Dedifferentiated amniotic fluid mesenchymal stem cell (primary cell): ENCODE measurements around the gene DLG2.
"Not testable (repeated sequence)": the region's sequence is repeated elsewhere in the genome, so short reads cannot be mapped to it uniquely, and the experiment has no call there.

Experiments
- DNase-seq: peaks from one replicate; pipeline ENCODE4 v3.0.0-alpha.2; 2016; ENCODE audit errors: extremely low spot score

The DLG2 gene

GRCh38 chr11:85459304-85459703, 167.8 kb downstream of the DLG2 start:
- DNase-seq, result no peak

GRCh38 chr11:85444479-85444878, 182.7 kb downstream of the DLG2 start:
- no peak for DNase-seq

DNA sequence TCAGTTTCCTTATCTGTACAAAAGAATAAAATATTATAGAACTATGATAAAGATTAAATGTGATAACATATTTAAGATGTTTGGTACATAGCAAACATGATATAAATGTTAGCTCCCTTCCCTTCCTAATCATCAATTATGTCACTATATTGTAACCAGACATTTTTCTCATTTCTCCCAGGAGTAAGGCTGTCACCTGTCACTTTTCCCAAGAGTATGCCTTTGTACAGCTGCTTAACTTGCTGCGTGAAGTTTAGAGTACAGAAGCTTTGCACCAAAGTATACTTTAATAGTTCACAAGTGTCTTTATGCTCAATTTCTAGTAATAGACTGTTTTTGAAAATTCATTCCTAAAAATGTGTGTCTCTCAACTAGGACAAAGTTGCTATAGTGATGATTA, 186.9 kb downstream of the DLG2 start:
- DNase-seq, result no peak

DNA sequence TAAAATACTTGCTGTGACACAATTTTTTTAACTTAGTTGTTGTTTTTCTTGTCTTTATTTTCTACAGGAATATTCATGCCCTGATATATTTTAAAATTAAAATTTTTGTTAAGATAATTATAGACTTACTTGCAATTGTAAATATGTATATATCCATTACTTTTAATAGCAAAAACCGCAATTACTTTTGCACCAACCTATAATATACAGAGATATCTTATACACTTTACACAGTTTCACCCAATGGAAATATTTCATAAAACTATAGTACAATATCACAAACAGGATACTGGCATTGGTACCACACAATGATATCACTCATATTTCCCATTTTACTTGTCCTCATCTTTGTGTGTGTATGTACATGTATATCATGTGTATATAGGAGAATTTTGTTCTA, 188.8 kb downstream of the DLG2 start:
- DNase-seq, result no peak

DNA sequence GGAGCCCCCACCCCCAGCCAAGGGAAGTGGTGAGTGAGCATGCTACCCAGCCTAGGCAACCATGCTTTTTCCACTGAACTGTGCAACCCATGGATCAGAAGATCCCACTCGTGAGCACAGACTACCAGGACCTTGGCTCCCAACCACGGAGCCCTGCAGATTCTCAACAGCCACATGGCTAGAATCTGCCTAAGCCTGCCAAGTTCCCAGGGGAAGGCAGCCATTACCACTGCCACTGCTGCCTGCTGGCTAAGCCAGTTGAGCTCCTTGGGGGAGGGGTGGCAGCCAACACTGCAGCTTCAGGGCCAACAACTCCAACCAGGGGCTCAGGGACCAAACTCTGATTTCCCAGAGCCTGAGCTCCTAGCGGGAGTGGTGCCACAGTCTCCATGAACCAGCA, 195.8 kb downstream of the DLG2 start:
- no peak for DNase-seq

DNA sequence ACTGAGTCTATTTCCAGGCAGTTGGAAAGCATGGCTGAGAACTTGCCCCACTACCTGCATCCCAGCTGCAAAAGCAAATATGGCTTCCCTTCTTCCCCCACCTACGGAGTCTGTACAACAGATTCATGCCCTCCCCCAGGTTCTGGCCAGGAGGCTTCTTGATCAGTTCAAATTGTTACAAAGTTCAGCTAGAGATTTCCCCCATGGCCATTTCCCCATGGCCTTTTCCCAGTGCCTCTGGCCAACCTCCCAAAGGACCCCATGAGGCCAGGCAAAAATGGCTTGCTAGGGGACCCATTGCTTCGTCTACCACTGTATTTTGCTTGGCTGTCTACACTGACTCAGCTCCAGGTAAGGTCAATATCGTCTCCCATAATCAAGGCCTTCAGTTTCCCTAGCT, 203.3 kb downstream of the DLG2 start:
- no peak for DNase-seq

- no peak for DNase-seq
Measured at GRCh38 chr11:85423316-85423715, 203.8 kb downstream of the DLG2 start.

DNA sequence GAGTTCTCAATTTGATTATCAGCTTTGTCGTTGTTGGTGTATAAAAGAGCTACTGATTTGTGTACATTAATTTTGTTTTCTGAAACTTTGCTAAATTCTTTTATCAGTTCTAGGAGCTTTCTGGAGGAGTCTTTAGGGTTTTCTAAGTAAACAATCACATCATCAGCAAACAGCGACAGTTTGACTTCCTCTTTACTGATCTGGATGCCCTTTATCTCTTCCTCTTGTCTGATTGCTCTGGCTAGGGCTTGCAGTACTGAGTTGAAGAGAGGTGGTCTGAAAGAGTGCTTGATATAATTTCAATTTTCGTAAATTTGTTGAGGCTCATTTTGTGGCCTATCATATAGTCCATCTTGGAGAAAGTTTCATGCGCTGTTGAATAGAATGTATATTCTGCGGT, 213.0 kb downstream of the DLG2 start:
- no peak for DNase-seq

- DNase-seq, result no peak
Measured at GRCh38 chr11:85407648-85408047, 219.5 kb downstream of the DLG2 start.

GRCh38 chr11:85406841-85407240, 220.3 kb downstream of the DLG2 start:
- DNase-seq, result no peak

GRCh38 chr11:85406316-85406715, 220.8 kb downstream of the DLG2 start:
- no peak for DNase-seq

- DNase-seq, result not testable (repeated sequence)
Measured at GRCh38 chr11:85395515-85396055, 231.6 kb downstream of the DLG2 start.

- no peak for DNase-seq
Measured at GRCh38 chr11:85394283-85394682, 232.9 kb downstream of the DLG2 start.

DNA sequence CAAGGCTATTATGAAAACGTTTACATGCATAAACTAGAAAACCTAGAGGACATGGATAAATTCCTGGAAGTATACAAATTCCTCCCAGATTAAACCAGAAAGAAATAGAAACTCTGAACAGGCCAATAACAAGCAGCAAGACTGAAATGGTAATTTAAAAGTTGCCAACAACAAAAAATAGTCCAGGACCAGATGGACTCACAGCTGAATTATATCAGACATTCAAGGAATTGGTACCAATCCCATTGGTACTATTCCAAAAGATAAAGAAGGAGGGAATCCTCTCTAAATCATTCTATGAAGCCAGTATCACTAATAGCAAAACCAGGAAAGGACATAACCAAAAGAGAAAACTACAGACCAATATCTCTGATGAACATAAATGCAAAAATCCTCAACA, 236.0 kb downstream of the DLG2 start:
- DNase-seq, result no peak

DNA sequence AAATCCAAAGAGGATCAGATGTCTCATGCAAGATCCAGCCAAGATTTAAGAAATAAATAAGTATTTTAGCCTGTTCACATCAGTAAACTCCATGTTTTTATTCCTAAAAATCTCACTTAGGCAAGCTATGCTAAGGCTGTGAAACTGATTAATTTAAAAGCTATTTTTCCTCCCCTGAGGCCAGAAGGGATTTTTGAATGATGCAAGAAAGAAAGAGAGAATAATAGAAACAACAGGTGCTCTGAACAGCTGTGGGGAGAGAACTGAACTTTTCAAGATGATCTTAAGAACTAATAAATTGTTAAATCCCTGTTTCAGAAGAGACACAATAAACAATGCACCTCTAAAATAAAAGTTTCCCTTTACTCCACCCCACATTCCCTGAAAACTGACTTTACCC, 241.6 kb downstream of the DLG2 start:
- DNase-seq, result no peak

DNA sequence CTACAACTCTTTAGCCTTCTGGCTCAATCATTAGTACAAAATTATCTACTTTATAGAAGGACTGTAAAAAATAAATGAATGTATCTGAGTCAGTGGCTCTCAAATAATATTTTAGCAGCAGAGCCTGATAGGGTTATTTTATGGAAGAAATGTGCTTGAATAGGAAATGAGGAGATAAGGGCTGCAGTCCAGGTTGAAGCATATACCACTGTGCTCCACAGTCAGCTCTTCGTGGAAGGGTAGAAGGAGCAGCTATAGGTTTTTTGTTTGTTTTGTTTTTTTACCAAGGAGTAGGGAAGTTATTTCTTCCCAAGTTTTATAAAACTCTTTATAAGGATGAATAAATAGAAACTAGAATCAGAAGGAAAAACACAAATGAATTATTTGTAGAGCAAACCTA, 242.0 kb downstream of the DLG2 start:
- no peak for DNase-seq

DNA sequence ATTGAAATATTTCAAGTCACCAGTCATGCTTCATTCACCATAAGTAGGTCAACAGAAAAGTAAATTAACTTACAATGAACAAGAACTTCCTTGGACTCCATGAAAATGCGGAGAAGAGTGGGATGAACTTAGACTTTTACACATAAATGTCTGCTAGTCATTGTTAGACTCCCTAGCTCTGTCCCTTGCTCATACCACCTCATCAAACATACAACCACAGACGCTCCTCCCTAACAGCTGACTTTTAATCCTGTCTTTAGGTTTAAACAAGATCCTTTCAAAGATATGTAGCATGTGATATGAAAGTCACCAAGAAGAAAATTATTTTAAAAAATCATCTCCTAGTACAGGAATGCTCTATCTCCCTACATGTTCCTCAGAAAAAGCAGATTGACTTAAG, 248.1 kb downstream of the DLG2 start:
- no peak for DNase-seq

GRCh38 chr11:85377901-85378300, 249.2 kb downstream of the DLG2 start:
- no peak for DNase-seq

DNA sequence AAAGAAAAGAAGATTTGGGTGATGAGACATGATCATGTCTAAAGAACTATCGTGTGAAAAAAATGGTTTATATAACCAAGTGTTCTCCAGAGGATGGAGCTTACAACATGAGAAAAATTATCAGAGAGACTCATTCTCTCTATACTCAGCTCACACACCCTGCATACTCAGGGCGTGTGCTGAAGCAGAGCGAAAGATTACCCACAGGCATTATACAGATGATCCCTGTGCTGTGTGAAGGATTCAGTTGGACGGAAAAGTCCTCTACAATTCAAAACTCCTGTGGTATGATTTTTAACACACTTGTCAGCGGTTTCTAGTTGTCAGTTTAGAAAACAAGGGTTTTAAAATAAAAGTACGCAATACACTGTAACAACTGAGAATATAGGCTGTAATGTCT, 267.3 kb downstream of the DLG2 start:
- DNase-seq, result no peak

DNA sequence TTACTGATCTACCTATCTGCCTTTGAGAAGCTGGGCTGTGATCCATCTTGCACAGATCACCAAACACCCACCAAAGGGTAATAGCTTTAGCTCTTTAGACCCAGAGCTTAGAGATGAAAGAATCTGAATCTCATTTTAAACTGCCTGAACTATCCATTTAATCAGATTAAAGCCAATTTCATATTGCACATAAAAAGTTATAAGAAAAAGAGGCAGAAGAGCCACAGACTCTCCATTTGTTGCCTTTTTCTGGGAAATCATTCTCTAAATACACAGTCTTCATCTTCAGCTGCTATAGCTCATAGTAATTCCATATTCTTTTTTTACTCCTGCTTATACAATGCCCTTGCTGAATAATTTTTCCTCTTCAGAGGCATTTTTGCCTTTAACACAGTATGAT, 271.2 kb downstream of the DLG2 start:
- DNase-seq, result no peak

DNA sequence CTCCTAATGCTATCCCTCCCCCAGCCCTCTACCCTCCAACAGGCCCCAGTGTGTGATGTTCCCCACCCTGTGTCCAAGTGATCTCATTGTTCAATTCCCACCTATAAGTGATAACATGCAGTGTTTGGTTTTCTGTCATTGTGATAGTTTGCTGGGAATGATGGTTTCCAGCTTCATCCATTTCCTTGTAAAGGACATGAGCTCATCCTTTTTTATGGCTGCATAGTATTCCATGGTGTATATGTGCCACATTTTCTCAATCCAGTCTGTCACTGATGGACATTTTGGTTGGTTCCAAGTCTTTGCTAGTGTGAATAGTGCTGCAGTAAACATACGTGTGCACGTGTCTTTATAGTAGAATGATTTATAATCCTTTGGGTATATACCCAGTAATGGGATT, 277.6 kb downstream of the DLG2 start:
- not testable (repeated sequence) for DNase-seq

- no peak for DNase-seq
Measured at GRCh38 chr11:85348945-85349344, 278.2 kb downstream of the DLG2 start.

DNA sequence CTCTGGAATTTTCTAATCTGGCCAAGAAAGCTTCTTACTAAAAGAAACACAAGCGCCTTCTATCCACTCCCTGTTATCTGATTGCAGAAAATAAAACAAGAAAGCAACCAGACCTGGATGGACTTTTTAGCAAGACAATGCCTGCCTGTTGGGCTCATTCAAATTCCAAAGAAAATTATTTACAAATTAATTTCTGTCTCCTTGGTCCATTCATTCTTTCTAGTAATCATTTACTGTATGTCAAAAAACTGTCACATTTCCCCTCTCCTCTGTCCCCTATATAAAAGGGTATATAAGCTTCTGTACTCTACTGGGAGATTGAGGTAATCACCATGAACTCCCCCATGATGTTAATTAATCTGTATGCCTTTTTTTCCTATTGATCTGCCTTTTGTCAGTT, 279.9 kb downstream of the DLG2 start:
- DNase-seq, result no peak

DNA sequence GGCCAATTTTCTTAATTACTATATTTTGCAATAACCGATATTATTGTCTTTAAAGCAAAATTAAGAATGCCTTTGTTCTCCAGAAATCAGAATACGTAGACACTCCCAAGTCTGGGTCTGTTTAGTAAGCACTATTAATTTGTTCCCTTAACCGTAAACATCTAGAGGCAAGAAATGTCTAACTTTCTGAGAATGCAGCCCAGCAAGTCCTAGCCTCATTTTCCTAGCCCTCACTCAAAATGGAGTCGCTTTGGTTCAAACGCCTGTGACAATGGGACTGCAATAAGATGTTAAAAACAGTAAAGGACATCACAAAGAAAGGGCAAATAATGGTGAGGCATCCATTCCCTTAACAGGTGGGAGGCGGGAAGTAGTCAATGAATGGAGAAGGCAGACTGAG, 280.7 kb downstream of the DLG2 start:
- DNase-seq, result no peak

DNA sequence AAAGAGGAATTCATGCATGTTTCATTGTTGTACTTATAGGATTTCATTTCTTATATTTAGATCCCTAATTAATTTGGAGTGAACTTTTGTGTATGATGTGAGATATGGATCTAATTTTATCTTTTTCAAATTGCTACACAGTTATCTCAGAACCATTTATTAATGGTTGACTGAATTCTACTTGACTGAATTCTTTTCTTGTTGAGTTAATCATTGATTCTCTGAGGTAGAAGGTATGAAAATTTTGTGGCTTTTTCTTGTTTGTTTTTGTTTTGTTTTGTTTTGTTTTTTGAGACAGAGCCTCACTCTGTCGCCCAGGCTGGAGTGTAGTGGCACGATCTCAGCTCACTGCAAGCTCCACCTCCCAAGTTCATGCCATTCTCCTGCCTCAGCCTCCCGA, 286.3 kb downstream of the DLG2 start:
- DNase-seq, result not testable (repeated sequence)
